ENCODE data around the gene TPX2.
A peak's percentile ranks its signal among the peaks of the same experiment; 100 is the strongest.

The TPX2 gene

GRCh38 chr20:31758521-31758920, 19.4 kb downstream of the TPX2 start (continued):
- TF ChIP-seq TSHZ2 (CRISPR knock-in tag; IDR thresholded peaks at IDR 0.05) = no peak

GRCh38 chr20:31758991-31759390, 19.9 kb downstream of the TPX2 start:
- no peak for TF ChIP-seq ZNF565 (CRISPR knock-in tag; conservative IDR thresholded peaks at IDR 0.05; ENCODE audit: low read depth)
- TF ChIP-seq ZFP30 (CRISPR knock-in tag; IDR thresholded peaks at IDR 0.05) = no peak
- TF ChIP-seq BACH2 (CRISPR knock-in tag; IDR thresholded peaks at IDR 0.05; ENCODE audit: borderline replicate concordance) = no peak
- TF ChIP-seq ARNTL (CRISPR knock-in tag; IDR thresholded peaks at IDR 0.05; ENCODE audit: borderline replicate concordance, low read depth) = no peak
- no peak for TF ChIP-seq ZFP3 (CRISPR knock-in tag; IDR thresholded peaks at IDR 0.05)
- no peak for TF ChIP-seq CSDC2 (CRISPR knock-in tag; IDR thresholded peaks at IDR 0.05)
- TF ChIP-seq OSR1 (CRISPR knock-in tag; IDR thresholded peaks at IDR 0.05) = no peak
- peak; percentile 65 for ATAC-seq

- no peak for ATAC-seq
- TF ChIP-seq PATZ1 (CRISPR knock-in tag; IDR thresholded peaks at IDR 0.05; ENCODE audit: borderline replicate concordance) (no peak), ZFP30 (CRISPR knock-in tag; IDR thresholded peaks at IDR 0.05) (no peak)
Observed at GRCh38 chr20:31759836-31760518, 20.9 kb downstream of the TPX2 start.

GRCh38 chr20:31760519-31761240, 21.6 kb downstream of the TPX2 start:
- ATAC-seq = no peak
- TF ChIP-seq ZFP30 (CRISPR knock-in tag; IDR thresholded peaks at IDR 0.05) (no peak), GLIS3 (CRISPR knock-in tag; IDR thresholded peaks at IDR 0.05) (no peak), ZC3H10 (CRISPR knock-in tag; IDR thresholded peaks at IDR 0.05) (no peak), CSDC2 (CRISPR knock-in tag; IDR thresholded peaks at IDR 0.05) (no peak), BACH2 (CRISPR knock-in tag; IDR thresholded peaks at IDR 0.05; ENCODE audit: borderline replicate concordance) (no peak), CSRNP3 (CRISPR knock-in tag; IDR thresholded peaks at IDR 0.05) (no peak), ISL1 (CRISPR knock-in tag; IDR thresholded peaks at IDR 0.05) (no peak), RARB (CRISPR knock-in tag; IDR thresholded peaks at IDR 0.05) (no peak), OSR1 (CRISPR knock-in tag; IDR thresholded peaks at IDR 0.05) (no peak)

GRCh38 chr20:31764641-31765305, 25.7 kb downstream of the TPX2 start:
- TF ChIP-seq CREB5 (CRISPR knock-in tag; IDR thresholded peaks at IDR 0.05; ENCODE audit: low read depth) (no peak), SNAI2 (CRISPR knock-in tag; IDR thresholded peaks at IDR 0.05) (no peak), ESRRG (CRISPR knock-in tag; IDR thresholded peaks at IDR 0.05) (no peak), CSRNP3 (CRISPR knock-in tag; IDR thresholded peaks at IDR 0.05) (no peak), CSDC2 (CRISPR knock-in tag; IDR thresholded peaks at IDR 0.05) (no peak), ISL1 (CRISPR knock-in tag; IDR thresholded peaks at IDR 0.05) (peak; percentile 19; the same call in 1 of the 2 replicates), RARB (CRISPR knock-in tag; IDR thresholded peaks at IDR 0.05) (no peak)
- peak; percentile 32; the same call in 1 of the 3 replicates for ATAC-seq
